ENCODE measurements around the gene GTPBP4.

Gene GTPBP4

DNA sequence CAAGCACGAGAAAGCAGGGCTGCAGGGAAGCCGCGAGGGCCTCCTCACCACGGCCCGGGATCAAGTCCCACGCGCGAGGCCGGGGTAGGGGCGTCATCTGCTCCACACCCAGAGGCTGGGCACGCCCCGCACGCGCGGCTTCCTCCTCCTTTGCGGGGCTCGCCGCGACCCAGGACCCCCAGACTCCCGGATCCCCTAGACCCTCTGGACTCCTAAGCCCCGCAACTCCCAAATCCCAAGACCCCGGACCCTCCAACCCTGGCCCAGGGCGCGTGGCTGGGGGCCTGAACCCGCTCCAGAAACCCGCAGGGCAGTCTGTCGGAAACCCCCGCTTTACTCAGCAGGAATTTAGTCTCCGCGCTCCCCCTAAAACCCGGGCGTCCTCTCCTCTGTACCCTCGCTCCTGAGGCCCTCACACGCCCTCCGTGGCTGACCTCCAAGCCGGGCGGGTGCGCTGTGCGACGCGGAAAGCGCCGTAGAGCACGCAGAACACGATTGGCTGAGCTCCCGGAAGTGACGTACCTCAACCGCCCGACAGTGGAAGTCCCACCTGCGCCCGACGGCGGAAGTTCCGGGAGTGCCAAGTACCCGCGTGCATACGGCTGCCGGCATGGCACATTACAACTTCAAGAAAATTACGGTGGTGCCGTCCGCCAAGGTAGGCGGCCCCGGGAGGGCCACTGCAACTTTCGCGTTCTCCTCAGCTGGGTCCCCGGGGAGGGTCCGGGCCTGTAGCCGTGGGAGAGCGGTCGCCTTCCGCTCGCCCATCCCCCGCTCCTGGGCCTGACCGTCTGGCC, at the start of gene GTPBP4:
GTPBP4 (plus strand) TSS at position 565 of the 797 bp plus-strand sequence; CDS start at position 611, 46 bp downstream.
- DNase-seq (ENCODE audit: low read depth), result peak; percentile 98

DNA sequence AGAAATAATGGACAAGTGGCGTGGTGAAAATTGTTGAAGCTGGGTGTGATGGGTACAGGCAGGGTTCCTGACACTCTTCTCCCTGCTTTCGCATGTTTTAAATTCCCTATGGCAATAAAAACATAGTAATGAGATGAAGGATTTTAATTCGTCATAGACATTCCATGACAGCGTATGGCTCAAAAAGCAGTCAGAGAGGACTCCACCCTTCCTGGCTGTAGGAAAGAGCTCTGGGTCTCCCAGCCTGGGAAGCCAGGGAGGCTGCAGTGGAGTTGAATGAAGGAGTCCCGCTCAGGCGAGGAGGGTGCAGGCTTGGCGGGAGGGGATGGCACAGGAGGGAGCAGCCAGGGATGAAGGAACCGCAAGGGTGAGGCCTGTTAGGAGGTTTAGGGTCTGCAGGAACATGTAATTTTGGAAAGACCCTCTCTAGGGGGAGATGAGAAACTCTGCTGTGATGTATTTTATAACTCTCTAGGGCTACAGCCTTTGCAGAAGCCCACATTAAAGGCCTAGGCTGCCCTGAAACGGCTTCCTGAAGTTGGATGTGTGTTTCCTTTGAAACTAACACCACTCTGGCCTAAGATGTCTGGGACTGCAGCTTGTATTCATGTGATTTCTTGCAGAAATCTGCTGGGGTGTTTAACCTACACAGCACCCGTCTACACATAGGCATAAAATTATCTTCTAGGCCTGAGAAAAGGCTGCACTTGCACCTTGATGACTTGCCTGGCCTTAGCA, 49.1 kb upstream of the GTPBP4 start:
- DNase-seq (ENCODE audit: low read depth), result peak; percentile 43

DNA sequence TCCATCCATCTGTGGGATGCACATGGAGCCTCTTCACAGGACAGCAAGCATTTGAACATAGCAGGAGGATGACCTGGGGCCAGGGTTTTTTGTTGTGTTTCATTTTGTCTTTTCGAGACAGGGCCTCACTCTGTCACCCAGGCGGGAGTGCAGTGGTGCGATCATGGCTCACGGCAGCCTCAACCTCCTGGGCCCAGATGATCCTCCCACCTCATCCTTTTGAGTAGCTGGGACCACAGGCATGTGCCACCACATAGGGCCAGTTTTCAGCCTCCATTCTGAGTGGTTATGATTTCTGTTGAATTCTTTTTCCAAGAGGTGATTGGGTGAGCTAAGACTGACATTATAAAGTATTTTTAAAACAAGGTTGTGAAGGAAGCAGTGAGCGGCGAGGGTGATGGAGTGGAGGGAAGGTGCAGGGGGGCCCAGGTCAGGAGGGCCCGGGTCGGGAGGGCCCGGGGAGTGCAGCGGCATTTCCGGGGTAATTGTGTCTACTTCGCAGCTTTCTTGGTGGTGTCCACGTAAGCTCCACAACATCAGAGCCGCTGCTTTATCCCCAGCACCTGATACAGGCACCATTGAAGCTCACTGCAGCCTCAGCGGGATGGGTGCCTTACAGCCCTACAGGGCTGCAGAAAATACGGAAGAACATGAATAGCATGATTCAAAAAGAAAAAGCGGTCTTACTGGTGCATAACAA, 44.8 kb upstream of the GTPBP4 start:
- DNase-seq (ENCODE audit: low read depth), result no peak

DNA sequence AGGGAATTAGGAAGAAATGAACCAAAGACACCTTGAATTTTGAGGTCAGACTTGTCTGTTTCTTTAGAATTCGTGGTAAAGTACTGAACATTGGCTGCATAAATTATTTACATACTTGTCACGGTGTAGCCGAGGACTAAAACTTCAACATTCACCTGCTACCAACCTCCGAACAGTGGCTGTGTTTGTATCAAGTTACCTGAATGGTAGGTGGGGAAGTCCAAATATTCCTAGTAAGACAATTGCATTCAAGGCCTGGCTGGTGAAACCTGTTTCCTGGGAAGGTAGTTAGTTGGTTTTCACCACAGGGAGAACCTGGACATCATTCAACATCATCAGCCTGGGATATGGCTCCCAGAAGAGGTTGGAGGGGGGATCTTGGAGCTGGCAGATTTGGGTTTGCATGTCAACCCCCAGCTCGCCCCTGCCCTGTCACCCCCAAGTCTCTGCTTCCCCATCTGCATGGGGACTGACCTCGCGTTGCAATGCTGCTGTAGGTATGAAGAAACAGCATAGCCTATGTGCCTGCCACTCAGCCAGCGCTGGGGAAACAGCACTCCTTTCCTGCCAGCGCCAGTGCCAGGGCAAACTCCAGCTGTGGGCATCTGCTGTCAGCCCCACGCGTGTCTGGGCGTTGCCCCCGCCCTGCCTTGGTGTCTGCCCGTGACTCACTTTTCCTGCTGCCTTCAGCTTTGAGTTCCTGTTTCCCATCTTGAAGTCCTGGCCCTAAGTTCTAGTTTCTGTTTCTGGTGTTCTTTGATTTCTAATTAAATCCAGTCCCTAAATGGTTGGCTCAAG, 44.0 kb upstream of the GTPBP4 start:
- DNase-seq (ENCODE audit: low read depth), result peak; percentile 72

DNA sequence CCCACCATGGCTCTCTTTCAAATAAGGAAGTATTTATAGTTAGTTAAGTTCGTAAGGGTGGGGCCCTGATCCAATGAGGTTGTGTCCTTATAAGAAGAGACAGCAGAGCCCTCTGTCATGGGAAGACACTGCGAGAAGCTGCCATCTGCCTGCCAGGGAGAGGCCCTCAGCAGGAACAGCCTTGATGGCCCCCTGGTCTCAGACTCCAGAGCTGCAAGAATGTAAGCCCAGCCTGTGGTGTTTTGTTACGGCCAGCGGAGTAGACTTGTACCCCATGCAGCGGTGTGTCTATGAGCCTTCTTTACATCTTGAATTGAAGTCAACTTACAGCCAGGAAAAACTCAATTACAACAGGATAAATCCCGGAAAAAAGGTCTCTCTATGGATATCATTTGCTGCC, 42.5 kb upstream of the GTPBP4 start:
- DNase-seq (ENCODE audit: low read depth), result no peak

DNA sequence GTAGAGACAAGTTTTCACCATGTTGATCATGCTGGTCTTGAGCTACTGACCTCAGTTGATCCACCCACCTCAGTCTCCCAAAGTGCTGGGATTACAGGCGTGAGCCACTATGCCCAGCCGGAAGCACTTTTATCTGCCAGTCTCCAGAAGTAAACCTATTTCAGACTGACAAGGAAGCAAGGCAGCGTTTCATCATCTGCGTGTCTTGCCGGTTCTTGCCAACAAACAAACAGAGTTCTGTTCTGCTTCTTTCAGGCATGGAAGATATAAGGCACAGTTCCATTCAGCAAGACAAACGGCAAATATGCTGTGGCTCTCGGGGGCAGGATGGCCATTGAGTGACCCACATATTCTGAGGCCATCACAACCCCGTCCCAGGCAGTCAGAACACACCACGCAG, 41.2 kb upstream of the GTPBP4 start:
- no peak for DNase-seq (ENCODE audit: low read depth)

DNA sequence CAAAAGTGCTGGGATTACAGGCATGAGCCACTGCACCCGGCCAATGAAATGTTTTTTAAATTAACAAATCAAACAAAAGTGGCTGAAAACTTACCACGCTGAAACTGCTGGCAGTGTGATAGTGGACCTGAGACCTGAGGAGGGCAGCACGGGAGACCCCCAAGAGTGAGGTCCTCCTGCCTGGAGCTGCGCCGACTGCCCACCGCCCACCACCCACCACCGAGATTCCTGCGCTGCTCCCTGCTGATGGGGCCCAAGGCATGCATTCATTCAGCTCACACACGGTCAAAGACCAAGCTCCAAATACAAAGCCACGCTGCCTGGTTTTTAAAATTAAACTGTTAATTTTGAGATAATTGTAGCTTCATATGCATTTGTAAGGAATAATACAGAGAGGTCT, 40.4 kb upstream of the GTPBP4 start:
- DNase-seq (ENCODE audit: low read depth), result no peak

DNA sequence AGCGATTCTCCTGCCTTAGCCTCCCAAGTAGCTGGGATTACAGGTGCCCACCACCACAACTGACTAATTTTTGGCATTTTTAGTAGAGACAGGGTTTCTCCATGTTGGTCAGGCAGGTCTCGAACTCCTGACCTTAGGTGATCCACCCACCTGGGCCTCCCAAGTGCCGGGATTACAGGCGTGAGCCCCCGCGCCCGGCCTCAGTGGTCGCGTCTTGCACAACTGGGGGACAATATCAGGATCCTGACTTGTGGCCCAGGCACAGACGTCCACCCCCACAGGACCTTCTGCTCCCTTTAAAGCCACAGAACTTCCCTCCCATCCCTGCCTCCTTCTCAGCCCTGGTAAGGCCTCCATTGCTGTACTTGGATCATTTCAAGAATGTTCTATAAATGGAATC, 39.9 kb upstream of the GTPBP4 start:
- no peak for DNase-seq (ENCODE audit: low read depth)

DNA sequence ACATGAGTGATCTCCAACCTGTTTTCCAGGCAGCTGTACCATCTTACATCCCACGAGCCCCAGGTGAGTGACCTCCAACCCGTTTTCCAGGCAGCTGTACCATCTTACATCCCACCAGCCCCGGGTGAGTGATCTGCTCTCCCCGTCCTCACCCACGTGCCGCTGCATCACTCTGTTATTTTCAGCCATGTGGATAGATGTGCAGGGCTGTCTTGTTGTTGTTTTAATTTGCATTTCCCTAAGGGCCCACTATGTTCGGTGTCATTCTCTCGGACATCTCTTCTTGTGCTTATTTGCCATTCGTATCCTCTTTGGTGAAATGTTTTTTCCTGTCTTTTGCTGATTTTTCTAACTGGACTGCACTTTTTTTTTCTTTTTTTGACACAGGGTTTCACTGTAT, 38.8 kb upstream of the GTPBP4 start:
- no peak for DNase-seq (ENCODE audit: low read depth)

DNA sequence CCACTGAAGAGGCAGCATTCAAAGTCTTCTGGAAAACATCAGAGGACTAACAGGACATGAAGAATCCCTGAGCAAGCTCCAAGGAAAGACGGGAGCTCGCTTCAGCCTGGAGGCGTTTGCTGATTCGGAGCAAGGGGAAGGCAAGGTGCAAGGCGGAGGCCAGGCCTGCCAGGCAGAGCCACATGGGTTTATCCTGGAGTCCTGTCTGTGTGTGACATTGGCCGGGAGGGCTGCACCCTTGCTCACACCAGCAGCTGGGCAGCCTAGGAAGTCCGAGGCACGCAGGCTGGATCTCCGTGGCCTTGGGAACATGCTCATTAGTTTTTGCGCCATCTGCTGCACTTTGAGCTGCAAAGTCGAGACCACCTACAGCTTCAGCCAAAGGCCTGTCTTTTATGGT, 34.4 kb upstream of the GTPBP4 start:
- DNase-seq (ENCODE audit: low read depth), result no peak

DNA sequence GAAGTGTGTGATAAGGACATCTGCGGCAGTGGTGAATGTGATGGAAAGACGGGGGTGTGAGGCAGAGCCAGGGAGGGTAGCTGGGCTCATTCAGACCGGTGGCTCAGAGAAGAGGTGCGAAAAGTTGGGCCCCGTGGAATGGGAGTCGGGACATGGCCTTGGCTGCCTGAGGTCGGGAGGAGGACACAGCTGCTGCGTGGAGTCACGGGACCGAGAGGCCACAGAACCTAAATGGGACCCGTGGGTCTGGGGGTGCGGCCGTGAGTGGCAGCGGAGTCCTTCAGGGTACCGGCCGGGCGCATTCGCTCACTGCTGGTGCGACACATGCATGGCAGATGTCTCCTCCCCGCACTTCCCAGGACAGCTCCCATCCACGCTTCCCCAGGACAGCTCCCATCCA, 33.8 kb upstream of the GTPBP4 start:
- no peak for DNase-seq (ENCODE audit: low read depth)

DNA sequence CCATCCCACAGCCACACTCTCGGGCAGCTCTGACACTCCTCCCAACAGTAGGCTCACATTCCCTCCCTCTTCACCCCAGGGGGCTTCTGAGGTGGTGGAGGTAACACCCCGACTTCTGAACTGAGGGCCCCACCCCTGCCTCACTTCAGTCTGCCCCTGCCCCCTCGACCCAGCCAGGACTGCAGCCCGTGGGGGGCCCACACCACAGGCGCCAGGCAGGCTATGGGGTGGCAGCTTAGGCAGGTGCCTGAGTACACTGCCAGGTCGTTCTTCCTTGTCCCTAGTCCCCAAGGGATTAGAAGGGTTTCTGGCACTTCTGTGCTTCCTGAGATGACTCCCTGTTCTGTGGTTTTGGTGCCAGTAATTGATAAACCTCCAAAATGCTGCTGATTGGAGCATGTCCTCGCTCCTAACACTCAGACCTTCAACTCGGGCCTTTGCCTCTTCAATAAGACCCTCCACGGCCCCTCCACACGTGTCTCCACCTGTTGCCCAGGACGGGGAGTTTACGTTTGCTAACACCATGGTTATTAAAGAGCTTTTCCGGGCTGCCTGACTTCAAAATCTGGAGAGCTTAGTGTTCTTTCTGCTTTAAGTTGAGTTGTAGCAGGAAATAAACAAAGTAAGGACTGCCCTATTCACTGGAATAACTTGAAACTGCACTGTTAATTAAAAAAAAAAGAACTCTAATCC, 33.0 kb upstream of the GTPBP4 start:
- DNase-seq (ENCODE audit: low read depth), result no peak

DNA sequence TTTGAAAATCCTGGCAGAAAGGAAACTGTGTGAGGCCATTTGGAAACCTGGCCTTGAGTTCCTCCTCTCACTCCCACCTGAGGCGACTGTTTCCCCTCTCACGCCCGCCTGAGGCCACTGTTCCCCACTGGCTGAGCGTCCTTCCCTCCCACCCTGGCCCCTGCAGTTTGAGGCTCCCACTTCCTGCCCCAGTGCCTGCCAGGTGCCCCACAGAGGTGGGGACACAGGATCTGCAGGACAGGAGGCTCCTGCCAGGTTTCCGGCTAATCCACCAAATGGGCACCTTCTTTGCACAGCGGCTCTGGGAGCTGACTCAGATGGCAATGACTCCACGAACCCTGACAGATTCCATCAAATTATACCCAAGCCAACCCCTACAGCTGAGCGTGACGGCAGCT, 32.4 kb upstream of the GTPBP4 start:
- no peak for DNase-seq (ENCODE audit: low read depth)

DNA sequence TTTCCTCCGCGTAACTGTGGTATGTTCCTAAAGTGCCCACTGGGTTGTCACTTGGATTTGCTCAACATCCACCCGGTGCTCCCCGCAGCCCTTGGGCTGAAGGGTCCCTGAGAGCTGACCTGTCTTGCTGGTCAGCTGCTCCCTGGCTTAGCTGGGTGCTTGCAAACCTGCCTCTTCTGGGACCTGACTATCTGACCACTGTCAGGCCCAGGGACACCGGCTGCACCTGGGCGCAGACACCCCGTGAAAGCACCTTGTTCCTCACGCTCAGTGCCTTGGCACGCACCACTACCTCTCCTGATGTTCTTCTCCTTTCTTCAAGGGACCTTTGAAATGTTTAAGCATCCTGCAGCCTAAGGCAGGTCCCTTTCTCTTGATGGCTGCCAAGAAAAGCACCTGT, 30.1 kb upstream of the GTPBP4 start:
- DNase-seq (ENCODE audit: low read depth), result no peak

DNA sequence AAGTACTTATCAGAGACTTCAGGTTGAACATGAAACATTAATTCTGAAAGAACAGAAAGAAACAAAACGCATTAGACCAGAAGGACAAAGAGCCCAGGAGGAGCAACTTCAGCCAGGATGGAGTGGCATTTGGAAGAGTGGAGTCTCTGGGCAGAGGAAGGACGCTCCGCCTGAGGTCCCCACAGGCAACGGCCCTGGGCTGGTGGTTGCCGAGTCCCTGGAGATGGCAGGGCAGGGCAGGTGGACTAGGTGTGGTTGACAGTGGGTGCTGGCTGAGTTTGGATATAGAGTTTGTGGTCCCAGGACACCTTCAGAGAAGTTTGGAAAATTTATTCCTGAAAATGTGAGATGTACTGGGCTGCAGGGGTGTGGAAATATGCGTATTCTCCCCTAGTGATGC, 29.4 kb upstream of the GTPBP4 start:
- no peak for DNase-seq (ENCODE audit: low read depth)

DNA sequence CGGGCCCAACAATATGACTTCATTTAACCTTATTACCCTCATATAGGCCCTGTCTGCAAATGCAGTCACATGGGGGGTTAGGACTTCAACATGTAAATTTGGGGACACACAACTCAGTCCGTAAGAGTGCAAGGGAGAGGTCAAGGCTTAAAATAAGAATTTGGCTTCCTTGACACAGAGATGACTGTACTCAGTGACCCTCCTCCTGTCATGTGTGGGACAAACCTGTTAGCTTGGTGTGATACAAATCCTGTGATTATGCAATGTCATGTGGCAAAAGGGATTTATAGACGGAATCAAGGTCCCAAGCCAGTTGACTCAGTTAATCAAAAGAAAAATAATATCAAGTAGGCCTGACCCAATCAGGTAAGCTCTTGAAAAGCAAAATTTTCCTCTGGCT, 25.9 kb upstream of the GTPBP4 start:
- no peak for DNase-seq (ENCODE audit: low read depth)

DNA sequence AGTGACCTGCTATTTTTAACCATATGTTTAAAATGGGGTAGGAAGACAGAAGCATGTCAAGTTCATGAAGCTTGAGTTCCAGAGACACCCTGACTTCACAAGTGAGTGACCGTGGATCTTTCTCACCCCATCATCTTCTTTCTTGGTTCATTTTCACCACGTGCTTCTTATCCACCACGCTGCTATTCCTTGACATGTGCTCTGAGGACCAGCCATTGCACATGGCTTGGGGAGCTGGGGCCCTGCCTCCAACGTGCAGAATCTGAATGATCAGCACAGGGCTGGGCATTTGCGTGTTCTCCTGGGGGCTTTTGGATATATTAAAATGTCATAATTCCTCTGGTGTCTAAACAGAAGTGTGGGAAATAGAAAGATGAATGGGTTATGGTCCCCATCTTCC, 25.0 kb upstream of the GTPBP4 start:
- no peak for DNase-seq (ENCODE audit: low read depth)

DNA sequence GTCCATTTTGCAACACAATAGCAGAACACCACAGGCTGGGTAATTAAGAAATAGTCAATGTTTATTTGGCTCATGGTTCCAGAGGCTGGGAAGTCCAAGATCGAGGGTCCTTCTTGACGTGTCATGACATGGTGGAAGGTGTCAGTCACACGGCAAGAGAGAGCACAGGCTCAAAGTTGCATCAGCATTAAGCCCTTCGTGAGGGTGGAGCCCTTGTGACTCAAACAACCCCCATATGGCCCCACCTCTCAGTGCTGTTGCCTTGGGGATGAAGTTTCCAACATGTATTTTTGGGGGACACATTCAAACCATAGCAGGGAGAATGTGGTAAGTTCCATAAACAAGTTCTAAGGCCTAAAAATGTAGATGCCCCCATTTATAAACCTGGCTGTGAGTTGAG, 24.6 kb upstream of the GTPBP4 start:
- no peak for DNase-seq (ENCODE audit: low read depth)

DNA sequence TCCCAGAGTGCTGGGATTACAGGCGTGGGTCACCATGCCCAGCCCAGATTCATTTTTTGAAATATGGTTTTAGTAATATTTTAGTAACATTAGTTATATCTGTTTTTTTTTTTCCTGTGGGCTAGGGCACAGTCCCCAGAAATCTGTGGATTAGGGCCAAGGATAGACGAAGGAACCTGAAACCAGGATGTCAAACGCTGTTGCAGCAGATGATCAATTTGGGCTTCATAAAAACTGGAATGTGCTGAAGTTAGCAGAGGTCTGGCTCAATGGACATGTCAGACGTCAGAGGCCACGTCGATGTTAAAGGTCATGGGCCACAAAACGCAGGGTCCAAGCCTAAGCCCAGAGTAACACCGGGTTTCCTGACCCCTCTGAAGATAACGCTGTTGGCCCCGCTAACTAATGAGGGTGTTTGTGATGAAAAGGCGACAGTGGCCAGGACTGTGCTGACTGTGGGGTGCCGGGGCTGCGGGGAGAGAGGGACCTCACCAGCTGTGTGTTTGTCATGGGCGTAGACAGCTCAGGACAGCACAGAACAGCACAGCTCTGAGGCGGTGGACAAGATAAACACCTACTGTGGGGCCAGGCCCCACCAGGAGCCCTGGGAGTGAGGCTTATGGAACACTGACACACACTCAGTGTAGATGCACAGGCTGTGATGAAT, 23.8 kb upstream of the GTPBP4 start:
- no peak for DNase-seq (ENCODE audit: low read depth)

DNA sequence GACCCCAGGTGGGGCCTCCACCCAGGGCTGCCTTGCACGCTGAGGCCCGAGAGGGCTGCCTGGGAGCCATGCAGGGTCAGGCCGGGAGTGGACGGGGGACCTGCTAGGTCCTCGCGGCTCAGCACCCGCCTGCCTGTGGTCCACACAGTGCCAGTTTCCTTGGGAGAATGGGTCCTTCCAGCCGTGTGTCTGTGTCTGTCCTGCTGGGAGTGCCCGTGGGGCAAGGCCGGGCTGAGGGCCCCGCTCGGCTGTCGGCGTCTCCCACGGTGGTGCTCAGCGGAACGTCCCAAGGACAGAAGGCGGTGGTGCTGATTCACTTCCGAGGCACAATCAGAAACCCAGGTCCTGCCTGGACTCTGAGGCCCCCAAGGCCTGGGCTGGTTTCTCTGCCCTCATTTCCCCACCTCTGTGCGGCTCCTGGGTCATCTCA, 23.2 kb upstream of the GTPBP4 start:
- no peak for DNase-seq (ENCODE audit: low read depth)

Data from EH (cell line).